K562 (cell line): Measurements from ENCODE around the gene SERPINH1. TPM values are rescaled to one million over a fixed set of nuclear protein-coding genes. Genes with fewer than 3 reads are reported as not detected.

Experiments
- BACH1 ChIP-seq: fragments of 200-800 bp; sonication (Bioruptor generic); IDR thresholded peaks from 2 replicates; pipeline ENCODE4 v1.6.1; 2016; ENCODE audit warnings: missing genetic modification characterization, missing compliant biosample characterization
- CSDE1 ChIP-seq, 2 experiments: fragments of 450-650 bp; IDR thresholded peaks; 2 replicates each; pipeline ENCODE4 v1.6.1; 2016; ENCODE audit warnings: mild to moderate bottlenecking in 1 of 2
- DNMT1 ChIP-seq: fragments of 450-650 bp; IDR thresholded peaks from 2 replicates; pipeline ENCODE4 v1.6.1; 2016; ENCODE audit warnings: antibody characterized with exemption, mild to moderate bottlenecking
- HDAC1 ChIP-seq, 2 experiments: fragments of 450-650 bp; IDR thresholded peaks; 2 replicates each; pipeline ENCODE4 v1.6.1; 2016 to 2017; ENCODE audit warnings: inconsistent platforms in 1 of 2, mild to moderate bottlenecking in 1 of 2, moderate library complexity in 1 of 2
- MAFF ChIP-seq: IDR thresholded peaks from 2 replicates; pipeline ENCODE4 v1.6.1; 2012; ENCODE audit warnings: low read length, improper control_type of control experiment
- NFATC3 ChIP-seq: fragments of 450-650 bp; IDR thresholded peaks from 2 replicates; pipeline ENCODE4 v1.6.1; 2017; ENCODE audit warnings: mild to moderate bottlenecking
- NR2C2 ChIP-seq, 2 experiments: fragments of 200-800 bp in 1 of 2; sonication (Bioruptor generic) in 1 of 2; sonication (generic) in 1 of 2; formaldehyde crosslinking in 1 of 2; IDR thresholded peaks; 2 replicates each; pipeline versions ENCODE4 v1.6.1 to v1.8.0; 2016 to 2022; ENCODE audit warnings: mild to moderate bottlenecking in 1 of 2, missing compliant biosample characterization in 1 of 2, missing genetic modification characterization in 1 of 2, missing genetic modification reagents in 1 of 2
- NR4A1 ChIP-seq, 2 experiments: fragments of 250-450 bp in 1 of 2; fragments of 450-650 bp in 1 of 2; sonication (Bioruptor Pico) in 1 of 2; IDR thresholded peaks; 2 replicates each; pipeline versions ENCODE4 v1.4.0 to v1.6.1; 2016 to 2020; ENCODE audit warnings: mild to moderate bottlenecking in 2 of 2, missing compliant biosample characterization in 1 of 2, missing genetic modification characterization in 1 of 2, moderate library complexity in 1 of 2
- RCOR1 ChIP-seq, 2 experiments: IDR thresholded peaks; 2 replicates each; pipeline ENCODE4 v1.6.1; 2012; ENCODE audit warnings: low read depth in 2 of 2, low read length in 2 of 2, borderline replicate concordance in 1 of 2, improper control_type of control experiment in 1 of 2
- RNF2 ChIP-seq: sonication (generic); IDR thresholded peaks from 2 replicates; pipeline ENCODE4 v1.6.1; 2016
- SMC3 ChIP-seq: conservative IDR thresholded peaks from 2 replicates; pipeline ENCODE4 v1.6.1; 2011; ENCODE audit warnings: low read depth, low read length, improper control_type of control experiment; ENCODE audit not compliant: insufficient read depth
- ZNF217 ChIP-seq: sonication (generic); formaldehyde crosslinking; IDR thresholded peaks from 2 replicates; pipeline ENCODE4 v1.8.0; 2022; ENCODE audit warnings: mild to moderate bottlenecking, missing genetic modification reagents
- ZNF76 ChIP-seq: fragments of 250-450 bp; sonication (Bioruptor Pico); IDR thresholded peaks from 2 replicates; pipeline ENCODE4 v1.4.0; 2020; ENCODE audit warnings: mild to moderate bottlenecking, moderate library complexity, borderline replicate concordance
- polyA plus RNA-seq, 8 experiments: library from polyadenylated mRNA; depleted of rRNA in 4 of 8; stranded (reverse) in 5 of 8; unstranded in 3 of 8; fragments of >200 nt; fragmentation: Nextera tagmentation in 2 of 8; fragmentation: Illumina TruSeq in 1 of 8; extraction: Ambion mirVana in 2 of 8; extraction: Trizol in 1 of 8; gene quantifications; 2 replicates each; pipeline versions ENCODE4 v1.2.1 to v1.2.3, GENCODE V29; 2011 to 2014; ENCODE audit warnings: inconsistent platforms in 1 of 8, missing spikeins in 1 of 8
- total RNA-seq, 7 experiments: library from RNA; depleted of rRNA in 6 of 7; stranded (reverse); fragments of >200 nt in 6 of 7; fragmentation: Illumina TruSeq in 2 of 7; extraction: Trizol in 2 of 7; gene quantifications; 2 replicates each; pipeline versions ENCODE4 v1.2.1 to v1.2.3, GENCODE V29; 2011 to 2021; ENCODE audit warnings: low replicate concordance in 1 of 7
- TF ChIP-seq, protein P1 (sequence below), 2 experiments: fragments of 450-650 bp; conservative IDR thresholded peaks; 2 replicates each; pipeline ENCODE4 v1.6.1; 2017; ENCODE audit warnings: mild to moderate bottlenecking in 2 of 2, moderate library complexity in 2 of 2
- TF ChIP-seq, protein P2 (sequence below): fragments of 450-650 bp; formaldehyde crosslinking; IDR thresholded peaks from 2 replicates; pipeline ENCODE4 v1.4.0; 2020; ENCODE audit warnings: mild to moderate bottlenecking, moderate library complexity
- TF ChIP-seq, protein P3 (sequence below), 2 experiments: IDR thresholded peaks in 1 of 2; conservative IDR thresholded peaks in 1 of 2; 2 replicates each; pipeline ENCODE4 v1.6.1; 2016; ENCODE audit warnings: low read depth in 2 of 2, mild to moderate bottlenecking in 1 of 2, missing compliant biosample characterization in 1 of 2, missing genetic modification characterization in 1 of 2, moderate library complexity in 1 of 2
- TF ChIP-seq, protein P4 (sequence below): sonication (generic); formaldehyde crosslinking; IDR thresholded peaks from 2 replicates; pipeline ENCODE4 v1.8.0; 2023; ENCODE audit warnings: mild to moderate bottlenecking, missing genetic modification reagents

Gene SERPINH1
- total and polyA plus RNA-seq, 9 of the 15 experiments (the other 6 are each of a cell fraction or from before 2014, with no cell fraction given): 2.8 to 106 (median 67.9) TPM

DNA sequence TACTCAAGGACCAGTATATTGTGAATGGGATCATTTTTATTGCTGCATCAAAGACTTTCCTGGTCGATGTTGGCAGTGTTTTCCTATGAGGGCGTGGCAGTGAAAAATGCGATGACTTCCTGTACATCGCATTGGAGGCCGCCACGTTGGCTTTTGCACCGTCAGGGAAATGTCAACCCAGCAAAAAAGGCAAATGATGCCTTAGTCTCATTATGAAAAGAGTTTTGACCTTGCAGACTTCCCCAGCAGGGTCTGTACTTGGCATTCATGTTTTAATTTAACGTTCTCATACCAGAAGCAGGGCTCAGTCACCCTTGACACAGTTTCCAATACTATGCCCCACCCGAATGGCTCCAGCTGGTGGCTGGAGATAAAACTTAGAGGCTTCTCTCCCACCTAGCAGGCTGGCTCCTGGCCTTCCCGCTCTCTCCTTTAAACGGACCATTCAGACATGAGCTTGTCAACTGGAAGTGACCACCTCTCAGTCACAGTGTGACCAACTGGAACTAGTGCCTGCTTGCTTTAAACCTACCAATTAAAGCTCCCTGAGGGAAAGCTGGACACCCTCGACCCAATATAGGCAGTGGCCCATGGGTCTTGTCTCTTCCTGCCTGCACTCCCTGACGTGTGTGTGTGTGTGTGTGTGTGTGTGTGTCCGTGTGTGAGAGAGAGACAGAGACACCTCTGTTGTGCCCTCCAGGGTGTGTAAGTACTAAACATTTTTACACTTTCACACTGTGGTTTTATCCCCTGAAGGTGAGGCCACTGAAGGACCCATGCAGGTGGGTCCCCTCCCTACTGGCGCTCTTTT lies 27.6 kb upstream of the SERPINH1 start (continued):
- TF ChIP-seq RCOR1 (IDR thresholded peaks at IDR 0.05; ENCODE audit: borderline replicate concordance in 1 of 2, low read depth in 2 of 2, low read length in 2 of 2): peak in 1 of 2 experiments; percentile 54; a peak in 1 of 4 replicates
- TF ChIP-seq HDAC1 (IDR thresholded peaks at IDR 0.05): peak in 1 of 2 experiments; percentile 53; a peak in 1 of 4 replicates
- TF ChIP-seq ZNF76 (CRISPR knock-in tag): no peak
- TF ChIP-seq NFATC3: no peak
- TF ChIP-seq CSDE1 (IDR thresholded peaks at IDR 0.05): no peak
- TF ChIP-seq NR2C2 (CRISPR knock-in tag; IDR thresholded peaks at IDR 0.05): no peak; the same call in 1 of the 2 replicates
- TF ChIP-seq NR2C2 (tag; IDR thresholded peaks at IDR 0.05): peak; percentile 71
- TF ChIP-seq, protein P1, sequence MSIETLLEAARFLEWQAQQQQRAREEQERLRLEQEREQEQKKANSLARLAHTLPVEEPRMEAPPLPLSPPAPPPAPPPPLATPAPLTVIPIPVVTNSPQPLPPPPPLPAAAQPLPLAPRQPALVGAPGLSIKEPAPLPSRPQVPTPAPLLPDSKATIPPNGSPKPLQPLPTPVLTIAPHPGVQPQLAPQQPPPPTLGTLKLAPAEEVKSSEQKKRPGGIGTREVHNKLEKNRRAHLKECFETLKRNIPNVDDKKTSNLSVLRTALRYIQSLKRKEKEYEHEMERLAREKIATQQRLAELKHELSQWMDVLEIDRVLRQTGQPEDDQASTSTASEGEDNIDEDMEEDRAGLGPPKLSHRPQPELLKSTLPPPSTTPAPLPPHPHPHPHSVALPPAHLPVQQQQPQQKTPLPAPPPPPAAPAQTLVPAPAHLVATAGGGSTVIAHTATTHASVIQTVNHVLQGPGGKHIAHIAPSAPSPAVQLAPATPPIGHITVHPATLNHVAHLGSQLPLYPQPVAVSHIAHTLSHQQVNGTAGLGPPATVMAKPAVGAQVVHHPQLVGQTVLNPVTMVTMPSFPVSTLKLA (conservative IDR thresholded peaks at IDR 0.05): peak; percentile 66 to 72
- TF ChIP-seq, protein P2, sequence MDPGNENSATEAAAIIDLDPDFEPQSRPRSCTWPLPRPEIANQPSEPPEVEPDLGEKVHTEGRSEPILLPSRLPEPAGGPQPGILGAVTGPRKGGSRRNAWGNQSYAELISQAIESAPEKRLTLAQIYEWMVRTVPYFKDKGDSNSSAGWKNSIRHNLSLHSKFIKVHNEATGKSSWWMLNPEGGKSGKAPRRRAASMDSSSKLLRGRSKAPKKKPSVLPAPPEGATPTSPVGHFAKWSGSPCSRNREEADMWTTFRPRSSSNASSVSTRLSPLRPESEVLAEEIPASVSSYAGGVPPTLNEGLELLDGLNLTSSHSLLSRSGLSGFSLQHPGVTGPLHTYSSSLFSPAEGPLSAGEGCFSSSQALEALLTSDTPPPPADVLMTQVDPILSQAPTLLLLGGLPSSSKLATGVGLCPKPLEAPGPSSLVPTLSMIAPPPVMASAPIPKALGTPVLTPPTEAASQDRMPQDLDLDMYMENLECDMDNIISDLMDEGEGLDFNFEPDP (CRISPR knock-in tag): no peak
- no peak for TF ChIP-seq DNMT1
- TF ChIP-seq SMC3: no peak
- no peak for TF ChIP-seq ZNF217 (CRISPR knock-in tag)
- TF ChIP-seq MAFF: peak; percentile 75
- TF ChIP-seq, protein P3, sequence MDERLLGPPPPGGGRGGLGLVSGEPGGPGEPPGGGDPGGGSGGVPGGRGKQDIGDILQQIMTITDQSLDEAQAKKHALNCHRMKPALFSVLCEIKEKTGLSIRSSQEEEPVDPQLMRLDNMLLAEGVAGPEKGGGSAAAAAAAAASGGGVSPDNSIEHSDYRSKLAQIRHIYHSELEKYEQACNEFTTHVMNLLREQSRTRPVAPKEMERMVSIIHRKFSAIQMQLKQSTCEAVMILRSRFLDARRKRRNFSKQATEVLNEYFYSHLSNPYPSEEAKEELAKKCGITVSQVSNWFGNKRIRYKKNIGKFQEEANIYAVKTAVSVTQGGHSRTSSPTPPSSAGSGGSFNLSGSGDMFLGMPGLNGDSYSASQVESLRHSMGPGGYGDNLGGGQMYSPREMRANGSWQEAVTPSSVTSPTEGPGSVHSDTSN (CRISPR knock-in tag; IDR thresholded peaks at IDR 0.05; ENCODE audit: low read depth): no peak
- TF ChIP-seq, protein P3 (tag; conservative IDR thresholded peaks at IDR 0.05; ENCODE audit: low read depth): peak; percentile 34; the same call in 1 of the 2 replicates
- TF ChIP-seq BACH1 (tag): peak; percentile 16; the same call in 1 of the 2 replicates
- TF ChIP-seq NR4A1 (CRISPR knock-in tag; IDR thresholded peaks at IDR 0.05): no peak
- TF ChIP-seq NR4A1 (tag; IDR thresholded peaks at IDR 0.05): peak; percentile 48
- peak; percentile 93 for TF ChIP-seq RNF2
- TF ChIP-seq, protein P4, sequence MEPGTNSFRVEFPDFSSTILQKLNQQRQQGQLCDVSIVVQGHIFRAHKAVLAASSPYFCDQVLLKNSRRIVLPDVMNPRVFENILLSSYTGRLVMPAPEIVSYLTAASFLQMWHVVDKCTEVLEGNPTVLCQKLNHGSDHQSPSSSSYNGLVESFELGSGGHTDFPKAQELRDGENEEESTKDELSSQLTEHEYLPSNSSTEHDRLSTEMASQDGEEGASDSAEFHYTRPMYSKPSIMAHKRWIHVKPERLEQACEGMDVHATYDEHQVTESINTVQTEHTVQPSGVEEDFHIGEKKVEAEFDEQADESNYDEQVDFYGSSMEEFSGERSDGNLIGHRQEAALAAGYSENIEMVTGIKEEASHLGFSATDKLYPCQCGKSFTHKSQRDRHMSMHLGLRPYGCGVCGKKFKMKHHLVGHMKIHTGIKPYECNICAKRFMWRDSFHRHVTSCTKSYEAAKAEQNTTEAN (CRISPR knock-in tag): no peak
